Right hindlimb (tissue), 1 donor: ENCODE measurements around the gene SRMS.
"Not testable (repeated sequence)": the region's sequence is repeated elsewhere in the genome, so short reads cannot be mapped to it uniquely, and the experiment has no call there.

Experiments
- DNase-seq: peaks from one replicate; pipeline ENCODE4 v3.0.0-alpha.2; 2018

SRMS gene

GRCh38 chr20:63565021-63565698 lies 17.6 kb upstream of the SRMS start:
- no peak for DNase-seq

GRCh38 chr20:63564036-63564810 lies 16.7 kb upstream of the SRMS start:
- DNase-seq = no peak

- DNase-seq = no peak
Observed at GRCh38 chr20:63563225-63563935, 15.8 kb upstream of the SRMS start.

DNA sequence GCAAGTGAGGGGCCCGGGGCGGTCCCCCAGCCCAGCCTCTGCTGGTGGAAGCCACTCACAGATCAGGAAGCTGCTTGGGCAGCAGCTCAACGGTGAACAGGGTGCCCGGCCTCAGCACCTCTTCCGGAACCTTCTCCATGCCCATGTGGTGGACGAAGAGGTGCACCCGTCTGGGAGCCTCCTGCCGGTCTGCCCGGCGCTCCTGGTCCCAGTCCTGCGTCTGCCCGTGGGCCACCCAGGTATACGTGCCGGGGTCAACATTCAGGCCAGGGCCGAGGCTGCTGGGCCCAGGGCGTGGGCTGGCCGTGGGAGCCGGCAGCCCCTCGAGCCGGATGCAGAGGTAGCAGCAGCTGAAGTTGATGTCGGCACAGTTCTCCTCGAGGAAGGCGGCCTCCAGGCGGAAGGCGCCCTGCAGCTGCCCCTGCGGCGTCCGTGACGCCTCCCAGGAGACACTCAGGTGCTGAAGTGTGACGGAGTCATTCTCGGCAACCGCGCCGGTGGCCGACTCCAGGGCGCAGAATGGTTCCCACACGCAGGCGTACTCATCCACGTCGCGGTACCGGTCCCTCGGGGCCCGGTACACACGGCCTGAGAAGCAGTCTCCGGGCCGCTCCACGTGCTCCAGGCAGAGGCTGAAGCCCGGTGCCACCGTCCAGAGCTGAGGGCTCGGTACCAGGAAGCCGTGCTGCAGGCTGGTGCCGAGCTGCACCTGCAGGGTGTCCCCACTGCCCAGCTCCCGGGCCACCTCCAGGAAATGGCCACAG lies 15.1 kb upstream of the SRMS start:
- DNase-seq = no peak

- no peak for DNase-seq
Observed at GRCh38 chr20:63561624-63562396, 14.3 kb upstream of the SRMS start.

- DNase-seq = no peak
Observed at GRCh38 chr20:63560856-63561609, 13.5 kb upstream of the SRMS start.

- DNase-seq = no peak
Observed at GRCh38 chr20:63560333-63560805, 12.8 kb upstream of the SRMS start.

DNA sequence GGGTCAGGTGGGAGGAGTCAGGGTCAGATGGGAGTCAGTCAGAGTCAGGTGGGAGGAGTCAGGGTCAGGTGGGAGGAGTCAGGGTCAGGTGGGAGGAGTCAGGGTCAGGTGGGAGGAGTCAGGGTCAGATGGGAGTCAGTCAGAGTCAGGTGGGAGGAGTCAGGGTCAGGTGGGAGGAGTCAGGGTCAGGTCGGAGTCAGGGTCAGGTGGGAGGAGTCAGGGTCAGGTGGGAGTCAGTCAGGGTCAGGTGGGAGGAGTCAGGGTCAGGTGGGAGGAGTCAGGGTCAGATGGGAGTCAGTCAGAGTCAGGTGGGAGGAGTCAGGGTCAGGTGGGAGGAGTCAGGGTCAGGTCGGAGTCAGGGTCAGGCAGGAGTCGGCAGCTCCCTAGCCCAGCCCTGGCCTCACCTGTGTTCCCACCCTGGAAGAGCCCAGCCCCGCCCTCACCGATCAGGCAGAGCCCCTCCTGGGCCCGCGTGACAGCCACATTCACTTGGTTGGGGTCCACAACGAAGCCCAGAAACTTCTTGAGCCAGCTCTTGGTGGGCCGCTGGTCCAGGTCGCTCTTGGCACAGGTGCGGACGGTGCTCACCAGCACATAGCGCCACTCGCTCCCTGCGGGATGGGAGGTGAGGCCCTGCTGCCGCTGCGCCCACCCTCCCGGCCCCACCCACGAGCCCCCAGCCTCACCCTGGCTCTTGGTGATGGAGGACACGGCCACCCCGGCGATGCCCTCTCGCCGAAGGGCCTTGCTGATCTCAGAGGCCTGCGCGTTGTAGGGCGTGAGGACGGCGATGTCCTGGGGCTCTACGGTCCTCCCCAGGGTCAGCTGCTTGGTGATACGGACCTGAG lies 12.2 kb upstream of the SRMS start:
- not testable (repeated sequence) for DNase-seq

DNA sequence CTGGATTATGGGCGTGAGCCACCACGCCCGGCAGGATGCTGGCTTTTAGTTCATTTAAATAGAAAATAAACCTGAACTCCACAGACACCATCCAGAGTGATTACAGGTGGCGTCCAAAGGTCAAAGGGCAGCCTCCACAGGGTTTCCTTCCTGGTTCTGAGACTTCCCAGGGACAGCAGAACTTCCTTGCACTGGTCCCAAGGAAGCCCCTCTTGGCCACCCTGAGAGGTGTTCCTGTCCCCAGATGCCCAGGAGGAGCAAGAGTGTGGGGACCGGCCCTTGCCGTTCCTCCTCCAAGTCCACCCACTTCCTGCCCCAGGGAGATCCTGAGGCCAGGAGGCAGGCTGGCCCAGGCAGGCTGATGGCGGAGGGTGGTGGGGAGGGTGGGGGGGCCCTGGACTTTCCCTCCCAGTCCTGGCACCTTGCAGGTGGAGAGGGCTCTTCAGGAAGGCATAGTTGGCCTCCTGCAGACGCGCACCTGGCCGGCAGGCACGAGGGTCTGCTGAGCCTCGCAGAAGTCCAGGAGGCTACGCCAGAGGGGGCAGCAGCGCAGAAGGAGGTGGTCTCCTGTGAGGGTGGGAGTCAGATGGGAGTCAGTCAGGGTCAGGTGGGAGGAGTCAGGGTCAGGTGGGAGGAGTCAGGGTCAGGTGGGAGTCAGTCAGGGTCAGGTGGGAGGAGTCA lies 11.4 kb upstream of the SRMS start:
- no peak for DNase-seq

- no peak for DNase-seq
Observed at GRCh38 chr20:63557481-63557891, 9.9 kb upstream of the SRMS start.

DNA sequence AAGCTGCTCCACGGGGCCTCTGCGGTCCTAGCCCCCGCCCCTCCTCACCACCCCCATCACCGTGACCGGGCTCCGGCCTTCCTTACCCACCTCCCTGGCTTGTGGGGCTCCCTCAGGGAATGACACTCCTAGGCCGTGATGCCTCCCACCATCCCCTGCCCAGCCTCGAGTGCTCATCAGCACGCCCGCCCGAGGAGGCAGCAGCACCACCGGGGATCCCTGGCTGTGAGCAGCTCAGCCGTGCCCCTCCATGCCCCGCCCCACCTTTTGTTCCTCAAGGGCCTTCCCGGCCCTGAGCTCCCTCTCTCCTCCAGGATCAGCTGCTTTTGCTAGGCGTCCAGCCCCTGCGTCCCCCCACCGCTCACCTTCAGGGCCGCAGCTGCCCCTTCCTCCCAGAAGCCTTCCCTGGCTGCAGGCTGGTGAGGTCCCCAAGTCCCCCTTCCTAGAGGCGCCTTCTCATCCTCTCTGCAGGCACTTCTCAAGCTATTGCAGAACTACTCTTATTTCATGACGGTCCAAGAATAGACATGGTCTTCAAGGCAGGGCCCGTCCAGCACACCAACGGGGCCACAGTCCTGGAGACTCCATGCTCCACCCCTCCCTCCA lies 9.4 kb upstream of the SRMS start:
- no peak for DNase-seq

- no peak for DNase-seq
Observed at GRCh38 chr20:63555661-63556381, 8.3 kb upstream of the SRMS start.

GRCh38 chr20:63554361-63555278 lies 7.1 kb upstream of the SRMS start:
- no peak for DNase-seq

DNA sequence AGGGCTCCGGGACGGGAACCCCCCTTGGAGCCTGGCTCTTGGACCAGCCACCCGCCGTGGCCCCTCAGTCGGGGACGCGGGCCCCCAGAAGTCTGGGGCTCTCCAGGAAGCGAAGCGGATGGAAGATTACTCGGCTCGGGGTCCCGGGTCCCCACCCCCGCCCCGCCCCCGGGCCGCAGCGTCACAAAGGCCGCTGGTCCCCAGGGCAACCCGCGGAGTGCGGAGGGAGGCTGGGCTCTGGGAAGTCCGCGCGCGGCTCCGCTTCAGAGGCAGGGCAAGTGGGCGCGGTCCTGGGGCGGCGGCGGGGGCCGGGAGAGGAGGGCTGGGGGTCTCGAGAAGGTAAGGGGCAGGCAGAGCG lies 6.4 kb upstream of the SRMS start, which contains the start of gene FNDC11:
Gene FNDC11 (plus strand): TSS at position 227 of the 358 bp plus-strand sequence. CDS start 1,505 bp downstream, outside the sequence.
- DNase-seq = no peak

DNA sequence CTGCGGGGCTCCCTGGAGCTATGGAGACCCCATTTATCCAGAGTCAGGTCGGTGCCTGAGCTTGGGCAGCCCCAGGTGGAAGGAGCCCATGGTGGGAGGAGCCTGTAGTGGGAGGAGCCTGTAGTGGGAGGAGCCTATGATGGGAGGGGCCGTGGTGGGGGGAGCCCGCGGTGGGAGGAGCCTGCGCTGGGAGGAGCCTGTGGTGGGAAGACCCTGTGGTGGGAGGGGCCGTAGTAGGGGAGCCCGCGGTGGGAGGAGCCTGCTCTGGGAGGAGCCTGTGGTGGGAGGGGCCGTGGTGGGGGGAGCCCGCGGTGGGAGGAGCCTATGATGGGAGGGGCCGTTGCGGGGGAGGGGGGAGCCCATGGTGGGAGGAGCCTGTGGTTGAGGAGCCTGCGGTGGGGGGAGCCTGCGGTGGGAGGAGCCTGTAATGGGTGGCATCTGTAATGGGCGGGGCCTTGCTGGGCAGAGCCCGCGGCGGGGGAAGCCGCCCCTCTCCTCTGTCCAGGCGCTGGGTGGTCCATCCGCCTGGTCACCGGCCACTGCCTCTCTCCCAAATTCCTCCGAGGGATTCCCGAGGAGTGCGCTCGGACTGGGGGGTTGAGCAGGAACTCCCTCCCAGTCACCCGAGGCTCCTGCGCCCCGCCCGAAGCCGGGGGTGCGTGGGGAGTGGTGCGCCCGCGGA lies 5.8 kb upstream of the SRMS start:
- DNase-seq = peak; percentile 77

DNA sequence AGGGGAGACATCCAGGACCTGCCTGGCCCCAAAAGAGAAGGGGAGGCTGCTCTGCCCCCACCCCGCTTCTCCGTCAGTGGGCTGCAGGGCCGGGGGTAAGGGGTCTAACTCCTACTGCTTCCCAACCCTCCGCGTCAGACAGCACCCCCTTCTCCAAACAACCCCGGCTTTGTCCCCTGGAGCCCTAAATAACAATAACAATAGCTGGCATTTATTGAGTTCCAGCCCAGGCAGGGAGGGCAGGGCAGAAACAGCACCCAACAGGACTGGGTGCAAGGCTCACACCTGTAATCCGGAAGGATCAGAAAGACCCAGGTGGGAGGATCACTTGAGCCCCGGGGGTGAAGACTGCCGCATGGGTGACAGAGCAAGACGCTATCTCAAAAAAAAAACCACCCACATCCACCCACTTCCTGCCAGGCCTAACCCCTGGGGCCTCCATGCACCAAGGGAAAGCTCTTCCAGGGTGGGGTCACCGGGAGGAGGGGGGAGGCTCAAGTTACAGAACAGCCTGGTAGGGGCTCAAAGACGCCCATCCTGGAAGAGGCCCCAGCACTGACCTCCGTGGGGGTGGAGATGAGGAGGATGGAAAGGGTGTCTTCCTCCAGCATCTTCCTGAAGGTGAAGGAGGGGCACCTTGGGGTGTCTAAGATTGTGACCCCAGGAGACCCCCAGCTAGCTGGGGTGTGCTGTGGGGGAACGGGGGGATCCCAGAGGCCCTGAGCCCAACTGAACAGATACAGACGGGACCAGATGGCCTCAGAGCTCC lies 5.1 kb upstream of the SRMS start:
- no peak for DNase-seq
